Stimulated activated CD4-positive, alpha-beta T cell treated with anti-CD3 and anti-CD28 coated beads, Interleukin-1b, Interleukin-23, amount 100 ng/mL, for 1 hour (primary cell): ENCODE data around the gene ZCCHC10.
"Not testable (repeated sequence)": the region's sequence is repeated elsewhere in the genome, so short reads cannot be mapped to it uniquely, and the experiment has no call there.

Experiments used
- DNase-seq, 2 donors: peaks; one replicate each; pipeline ENCODE4 v3.0.0-alpha.2; 2020; ENCODE audit warnings: low read depth in 2 of 2

The ZCCHC10 gene

GRCh38 chr5:132979367-132979940 is 46.9 kb downstream of the ZCCHC10 start:
- no peak for DNase-seq

- DNase-seq: no peak
These were observed 49.5 kb downstream of the ZCCHC10 start for GRCh38 chr5:132976852-132977251.

- DNase-seq: not testable (repeated sequence)
These were observed 53.9 kb downstream of the ZCCHC10 start for GRCh38 chr5:132972436-132972828.

GRCh38 chr5:132971483-132972435 is 54.6 kb downstream of the ZCCHC10 start:
- no peak for DNase-seq

GRCh38 chr5:132965120-132965519 is 61.2 kb downstream of the ZCCHC10 start:
- DNase-seq: no peak

GRCh38 chr5:132963171-132964104 is 62.9 kb downstream of the ZCCHC10 start, which contains the start of gene AFF4:
TSS of gene AFF4 (minus strand) at chr5:132963634. CDS start at chr5:132937189, 26,445 bp downstream.
- peak; percentile 62 to 68 for DNase-seq

GRCh38 chr5:132962429-132963021 is 63.8 kb downstream of the ZCCHC10 start:
- no peak for DNase-seq

- no peak for DNase-seq
These were observed 64.5 kb downstream of the ZCCHC10 start for GRCh38 chr5:132961887-132962286.

- DNase-seq: not testable (repeated sequence)
These were observed 65.1 kb downstream of the ZCCHC10 start for GRCh38 chr5:132961123-132961815.

- not testable (repeated sequence) for DNase-seq
These were observed 70.1 kb downstream of the ZCCHC10 start for GRCh38 chr5:132956166-132956799.

- no peak for DNase-seq
These were observed 72.6 kb downstream of the ZCCHC10 start for GRCh38 chr5:132953710-132954109.

- no peak for DNase-seq
These were observed 73.5 kb downstream of the ZCCHC10 start for GRCh38 chr5:132952829-132953228.

- no peak for DNase-seq
These were observed 74.5 kb downstream of the ZCCHC10 start for GRCh38 chr5:132951897-132952296.

- no peak for DNase-seq
These were observed 77.2 kb downstream of the ZCCHC10 start for GRCh38 chr5:132949136-132949535.

GRCh38 chr5:132947671-132948070 is 78.7 kb downstream of the ZCCHC10 start:
- no peak for DNase-seq
